ENCODE data around the gene ACTN4.

The ACTN4 gene

GRCh38 chr19:38702278-38702677 lies 54.8 kb downstream of the ACTN4 start:
- no peak for TF ChIP-seq CTCF (IDR thresholded peaks at IDR 0.05)
- H3K4me1 ChIP-seq (ENCODE audit: control insufficient read depth in 1 of 2, insufficient read depth in 1 of 2, low read depth in 1 of 2, low read length in 1 of 2) = no peaks in the 10 kb centered on the region
- no peaks in the 10 kb centered on the region for H3K27me3 ChIP-seq
- H3K36me3 ChIP-seq = peaks cover 75% of the 10 kb centered on the region
- H3K27ac ChIP-seq = no peak overlapping the region
- no peak overlapping the region for H3K4me3 ChIP-seq (ENCODE audit: low read depth in 1 of 2, low read length in 1 of 2)
- H3K9me3 ChIP-seq = no peaks in the 10 kb centered on the region

- Histone ChIP-seq H3K9me3 (no peaks in the 10 kb centered on the region), H3K27me3 (no peaks in the 10 kb centered on the region), H3K27ac (no peak overlapping the region), H3K4me3 (ENCODE audit: low read depth in 1 of 2, low read length in 1 of 2) (no peak overlapping the region), H3K36me3 (peaks cover 87% of the 10 kb centered on the region), H3K4me1 (ENCODE audit: control insufficient read depth in 1 of 2, insufficient read depth in 1 of 2, low read depth in 1 of 2, low read length in 1 of 2) (no peaks in the 10 kb centered on the region)
- TF ChIP-seq CTCF (IDR thresholded peaks at IDR 0.05) = no peak
These were observed 56.1 kb downstream of the ACTN4 start for GRCh38 chr19:38703509-38703908.

DNA sequence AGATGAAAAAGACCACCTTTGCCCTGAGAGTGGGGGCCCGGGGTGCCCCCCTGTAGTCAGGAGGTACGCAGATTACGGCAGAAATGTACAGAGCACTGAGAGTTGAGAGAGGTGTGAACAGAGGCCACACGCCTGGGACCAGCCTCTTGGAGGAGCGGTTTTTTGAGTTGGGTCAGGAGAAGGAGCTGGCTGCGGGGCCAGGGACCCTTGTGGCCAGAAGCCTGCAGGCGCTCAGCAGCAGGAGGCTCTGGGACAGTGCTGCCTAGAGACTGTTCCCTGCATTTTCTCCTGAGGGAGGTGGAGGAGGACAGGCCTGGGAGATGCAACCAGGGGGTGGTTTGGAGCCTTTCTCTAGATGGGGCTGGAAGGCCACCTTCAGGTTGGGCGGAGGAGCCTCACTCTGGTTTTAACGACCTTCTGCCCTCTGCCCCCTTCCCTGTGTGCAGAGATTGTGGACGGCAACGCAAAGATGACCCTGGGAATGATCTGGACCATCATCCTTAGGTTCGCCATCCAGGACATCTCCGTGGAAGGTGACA lies 57.1 kb downstream of the ACTN4 start:
- Histone ChIP-seq H3K4me1 (ENCODE audit: control insufficient read depth in 1 of 2, insufficient read depth in 1 of 2, low read depth in 1 of 2, low read length in 1 of 2) (no peaks in the 10 kb centered on the region), H3K27me3 (no peaks in the 10 kb centered on the region), H3K9me3 (no peaks in the 10 kb centered on the region), H3K27ac (no peak overlapping the region), H3K36me3 (peaks cover 98% of the 10 kb centered on the region), H3K4me3 (ENCODE audit: low read depth in 1 of 2, low read length in 1 of 2) (no peak overlapping the region)
- TF ChIP-seq CTCF (IDR thresholded peaks at IDR 0.05) = no peak

GRCh38 chr19:38705197-38706019 lies 58.0 kb downstream of the ACTN4 start:
- Histone ChIP-seq H3K36me3 (peaks cover 100% of the 10 kb centered on the region), H3K27ac (no peak overlapping the region), H3K27me3 (no peaks in the 10 kb centered on the region), H3K9me3 (no peaks in the 10 kb centered on the region), H3K4me3 (ENCODE audit: low read depth in 1 of 2, low read length in 1 of 2) (no peak overlapping the region), H3K4me1 (ENCODE audit: control insufficient read depth in 1 of 2, insufficient read depth in 1 of 2, low read depth in 1 of 2, low read length in 1 of 2) (no peaks in the 10 kb centered on the region)
- TF ChIP-seq CTCF (IDR thresholded peaks at IDR 0.05) = no peak

- Histone ChIP-seq H3K9me3 (no peaks in the 10 kb centered on the region), H3K4me1 (ENCODE audit: control insufficient read depth in 1 of 2, insufficient read depth in 1 of 2, low read depth in 1 of 2, low read length in 1 of 2) (no peaks in the 10 kb centered on the region), H3K27ac (peak overlapping the region; percentile 27), H3K36me3 (peaks cover 100% of the 10 kb centered on the region), H3K27me3 (no peaks in the 10 kb centered on the region), H3K4me3 (ENCODE audit: low read depth in 1 of 2, low read length in 1 of 2) (no peak overlapping the region)
- TF ChIP-seq CTCF (IDR thresholded peaks at IDR 0.05) = no peak
These were observed 59.5 kb downstream of the ACTN4 start for GRCh38 chr19:38706792-38707511.
